Neural cell (in vitro differentiated cells): Measurements from ENCODE around the gene ANGEL1. TPM values are rescaled to one million over a fixed set of nuclear protein-coding genes. Genes with fewer than 3 reads are reported as not detected.

ENCODE experiments used
- H2AFZ ChIP-seq: fragments of 200-600, 300-800 bp; sonication (generic), shearing (Covaris generic); 2 replicates; pipeline ENCODE4 v1.6.0; 2014; ENCODE audit warnings: low read depth, mild to moderate bottlenecking, antibody characterized with exemption, low read length, moderate library complexity
- H3F3A ChIP-seq: fragments of 200-600 bp; shearing (Covaris generic); 2 replicates; pipeline ENCODE4 v1.6.1; 2016; ENCODE audit warnings: mild to moderate bottlenecking, moderate library complexity, mixed read lengths, antibody characterized with exemption, low read length; ENCODE audit not compliant: insufficient read depth, poor library complexity, severe bottlenecking
- H3K27ac ChIP-seq: fragments of 200-600, 300-800 bp; sonication (generic), shearing (Covaris generic); 2 replicates; pipeline ENCODE4 v1.5.1; 2014; ENCODE audit warnings: mild to moderate bottlenecking, low read length, moderate library complexity
- H3K27me3 ChIP-seq: fragments of 300-800, 200-600 bp; sonication (generic), shearing (Covaris generic); 2 replicates; pipeline ENCODE4 v1.6.0; 2014; ENCODE audit warnings: mild to moderate bottlenecking, low read depth, low read length, moderate library complexity; ENCODE audit not compliant: insufficient read depth
- H3K36me3 ChIP-seq: fragments of 300-800, 200-600 bp; sonication (generic), shearing (Covaris generic); 2 replicates; pipeline ENCODE4 v1.5.1; 2014; ENCODE audit warnings: mild to moderate bottlenecking, antibody characterized with exemption, low read length, moderate library complexity; ENCODE audit not compliant: insufficient read depth
- H3K4me2 ChIP-seq: fragments of 300-800, 200-600 bp; sonication (generic), shearing (Covaris generic); 2 replicates; pipeline ENCODE4 v1.6.0; 2014; ENCODE audit warnings: mild to moderate bottlenecking, low read length
- H3K4me3 ChIP-seq: fragments of 300-800, 200-600 bp; sonication (generic), shearing (Covaris generic); 2 replicates; pipeline ENCODE4 v1.5.1; 2014; ENCODE audit warnings: mild to moderate bottlenecking, low read length, moderate library complexity
- H3K79me2 ChIP-seq: fragments of 200-600 bp; shearing (Covaris generic); replicated peaks from 2 replicates; pipeline ENCODE4 v1.6.0; 2014; ENCODE audit warnings: mild to moderate bottlenecking, low read length, moderate library complexity; ENCODE audit not compliant: insufficient read depth
- H3K9ac ChIP-seq: fragments of 300-800, 200-600 bp; sonication (generic), shearing (Covaris generic); 2 replicates; pipeline ENCODE4 v1.6.1; 2016; ENCODE audit warnings: mild to moderate bottlenecking, low read length, mixed read lengths
- H3K9me2 ChIP-seq: fragments of 200-600 bp; shearing (Covaris generic); 2 replicates; pipeline ENCODE4 v1.6.1; 2016; ENCODE audit warnings: mild to moderate bottlenecking, low read length, mixed read lengths; ENCODE audit not compliant: insufficient read depth
- H3K9me3 ChIP-seq: fragments of 200-600, 300-800 bp; sonication (generic), shearing (Covaris generic); 2 replicates; pipeline ENCODE4 v1.6.1; 2016; ENCODE audit warnings: mild to moderate bottlenecking, mixed run types, low read length, moderate library complexity, mixed read lengths
- H4K20me1 ChIP-seq: fragments of 200-600 bp; shearing (Covaris generic); 2 replicates; pipeline ENCODE4 v1.6.1; 2016; ENCODE audit warnings: mild to moderate bottlenecking, mixed run types; ENCODE audit not compliant: insufficient read depth
- EP300 ChIP-seq: fragments of 450-650 bp; conservative IDR thresholded peaks from 2 replicates; pipeline ENCODE4 v1.6.1; 2014; ENCODE audit warnings: antibody characterized with exemption, mild to moderate bottlenecking, moderate library complexity; ENCODE audit not compliant: poor library complexity, severe bottlenecking
- EZH2 ChIP-seq: fragments of 200-600, 300-800 bp; shearing (Covaris generic), sonication (generic); IDR thresholded peaks from 2 replicates; pipeline ENCODE4 v1.6.1; 2014; ENCODE audit warnings: antibody characterized with exemption, low read length, borderline replicate concordance, mild to moderate bottlenecking; ENCODE audit not compliant: insufficient read depth, poor library complexity, severe bottlenecking
- MXI1 ChIP-seq: fragments of 450-650 bp; conservative IDR thresholded peaks from 2 replicates; pipeline ENCODE4 v1.6.1; 2014; ENCODE audit warnings: antibody characterized with exemption, mild to moderate bottlenecking; ENCODE audit not compliant: poor library complexity, severe bottlenecking
- POLR2AphosphoS5 ChIP-seq: IDR thresholded peaks from 2 replicates; pipeline ENCODE4 v1.6.1; 2012
- RAD21 ChIP-seq: fragments of 450-650 bp; conservative IDR thresholded peaks from 2 replicates; pipeline ENCODE4 v1.6.1; 2014; ENCODE audit warnings: antibody characterized with exemption, mild to moderate bottlenecking, moderate library complexity
- REST ChIP-seq: IDR thresholded peaks from 2 replicates; pipeline ENCODE4 v1.6.1; 2012; ENCODE audit warnings: borderline replicate concordance
- SMC3 ChIP-seq: fragments of 450-650 bp; conservative IDR thresholded peaks from 2 replicates; pipeline ENCODE4 v1.6.1; 2014; ENCODE audit warnings: antibody characterized with exemption, mild to moderate bottlenecking, moderate library complexity; ENCODE audit not compliant: poor library complexity
- TAF1 ChIP-seq: IDR thresholded peaks from 2 replicates; pipeline ENCODE4 v1.6.1; 2012; ENCODE audit warnings: low read depth
- polyA plus RNA-seq: library from polyadenylated mRNA; depleted of rRNA; stranded (reverse); fragments of >200 nt; gene quantifications from 2 replicates; pipeline ENCODE4 v1.2.3, GENCODE V29; 2014
- TF ChIP-seq, protein P1 (sequence below): fragments of 450-650 bp; IDR thresholded peaks from 2 replicates; pipeline ENCODE4 v1.5.1; 2014; ENCODE audit warnings: antibody characterized with exemption, mild to moderate bottlenecking, moderate library complexity; ENCODE audit not compliant: poor library complexity, severe bottlenecking

The ANGEL1 gene
- polyA plus RNA-seq, 1 donor from 2014 or later, result 18.4 TPM

DNA sequence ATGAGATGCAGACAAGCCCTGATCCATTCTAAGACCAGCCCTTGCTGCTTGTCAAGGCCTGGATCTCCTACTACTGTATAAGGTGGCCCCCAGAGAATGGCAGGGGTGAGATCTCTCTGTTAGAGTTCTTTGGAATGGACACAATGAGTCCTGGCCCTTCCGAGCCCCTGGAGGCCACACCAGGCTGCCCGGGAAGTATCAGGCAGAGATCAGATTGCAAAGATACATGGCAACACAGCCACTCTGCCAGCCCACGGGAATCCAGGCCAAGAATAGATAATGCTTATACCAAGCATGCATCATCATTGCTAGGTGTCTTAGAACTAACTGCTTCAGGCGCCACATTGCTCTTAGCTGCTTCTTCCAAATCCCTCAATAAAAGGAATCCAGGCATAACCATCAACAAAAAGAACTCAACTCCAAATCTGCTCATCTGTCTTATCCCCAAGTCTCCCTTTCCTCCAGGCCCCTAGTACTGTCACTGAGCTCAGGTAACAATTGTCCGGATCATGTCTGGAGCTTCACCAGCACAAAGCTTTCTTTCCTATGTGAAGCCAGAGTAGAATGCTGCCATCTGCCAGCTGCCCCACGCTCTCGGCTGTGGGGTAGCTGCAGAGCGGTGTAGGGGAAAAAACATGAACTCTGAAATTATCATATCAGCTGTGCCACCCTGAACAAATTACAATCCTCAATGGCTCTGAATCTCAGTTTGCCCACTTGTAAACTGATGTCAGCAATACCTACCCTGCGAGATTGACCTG is 56.9 kb downstream of the ANGEL1 start:
- H3K27me3 ChIP-seq, result no peaks in the 10 kb centered on the region
- H3K27ac ChIP-seq, result no peak overlapping the region
- H4K20me1 ChIP-seq, result no peaks in the 10 kb centered on the region
- no peak overlapping the region for H2AFZ ChIP-seq
- H3F3A ChIP-seq, result no peaks in the 10 kb centered on the region
- no peak overlapping the region for H3K4me2 ChIP-seq
- no peak overlapping the region for H3K9ac ChIP-seq
- no peaks in the 10 kb centered on the region for H3K79me2 ChIP-seq
- H3K4me3 ChIP-seq, result no peak overlapping the region
- H3K36me3 ChIP-seq, result no peaks in the 10 kb centered on the region
- no peaks in the 10 kb centered on the region for H3K9me3 ChIP-seq
- TF ChIP-seq TAF1, result no peak
- no peak for TF ChIP-seq POLR2AphosphoS5
- no peak for TF ChIP-seq EP300
- no peak for TF ChIP-seq EZH2
- TF ChIP-seq RAD21, result no peak
- no peak for TF ChIP-seq SMC3
- H3K9me2 ChIP-seq, result no peaks in the 10 kb centered on the region

GRCh38 chr14:76754586-76754985 is 58.1 kb downstream of the ANGEL1 start:
- no peaks in the 10 kb centered on the region for H3K79me2 ChIP-seq
- no peaks in the 10 kb centered on the region for H3K27me3 ChIP-seq
- no peak overlapping the region for H3K9ac ChIP-seq
- no peaks in the 10 kb centered on the region for H3F3A ChIP-seq
- H3K4me2 ChIP-seq, result no peak overlapping the region
- no peaks in the 10 kb centered on the region for H3K9me2 ChIP-seq
- no peaks in the 10 kb centered on the region for H4K20me1 ChIP-seq
- no peak for TF ChIP-seq REST
- H2AFZ ChIP-seq, result no peak overlapping the region
- no peaks in the 10 kb centered on the region for H3K36me3 ChIP-seq
- no peak overlapping the region for H3K4me3 ChIP-seq
- H3K9me3 ChIP-seq, result no peaks in the 10 kb centered on the region
- no peak overlapping the region for H3K27ac ChIP-seq

GRCh38 chr14:76753541-76754198 is 59.0 kb downstream of the ANGEL1 start:
- no peak for TF ChIP-seq SMC3
- TF ChIP-seq, protein P1, sequence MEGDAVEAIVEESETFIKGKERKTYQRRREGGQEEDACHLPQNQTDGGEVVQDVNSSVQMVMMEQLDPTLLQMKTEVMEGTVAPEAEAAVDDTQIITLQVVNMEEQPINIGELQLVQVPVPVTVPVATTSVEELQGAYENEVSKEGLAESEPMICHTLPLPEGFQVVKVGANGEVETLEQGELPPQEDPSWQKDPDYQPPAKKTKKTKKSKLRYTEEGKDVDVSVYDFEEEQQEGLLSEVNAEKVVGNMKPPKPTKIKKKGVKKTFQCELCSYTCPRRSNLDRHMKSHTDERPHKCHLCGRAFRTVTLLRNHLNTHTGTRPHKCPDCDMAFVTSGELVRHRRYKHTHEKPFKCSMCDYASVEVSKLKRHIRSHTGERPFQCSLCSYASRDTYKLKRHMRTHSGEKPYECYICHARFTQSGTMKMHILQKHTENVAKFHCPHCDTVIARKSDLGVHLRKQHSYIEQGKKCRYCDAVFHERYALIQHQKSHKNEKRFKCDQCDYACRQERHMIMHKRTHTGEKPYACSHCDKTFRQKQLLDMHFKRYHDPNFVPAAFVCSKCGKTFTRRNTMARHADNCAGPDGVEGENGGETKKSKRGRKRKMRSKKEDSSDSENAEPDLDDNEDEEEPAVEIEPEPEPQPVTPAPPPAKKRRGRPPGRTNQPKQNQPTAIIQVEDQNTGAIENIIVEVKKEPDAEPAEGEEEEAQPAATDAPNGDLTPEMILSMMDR, result no peak
- no peak for TF ChIP-seq REST
- no peak for TF ChIP-seq RAD21
- no peak for TF ChIP-seq POLR2AphosphoS5
- no peak for TF ChIP-seq TAF1
- TF ChIP-seq MXI1, result no peak
- no peak for TF ChIP-seq EZH2
- no peak for TF ChIP-seq EP300
- Histone ChIP-seq H3K79me2 (no peaks in the 10 kb centered on the region), H4K20me1 (no peaks in the 10 kb centered on the region), H3F3A (no peaks in the 10 kb centered on the region), H3K9ac (no peak overlapping the region), H3K27me3 (no peaks in the 10 kb centered on the region), H3K4me3 (no peak overlapping the region), H3K27ac (no peak overlapping the region), H3K36me3 (no peaks in the 10 kb centered on the region), H3K9me3 (no peaks in the 10 kb centered on the region), H2AFZ (no peak overlapping the region), H3K9me2 (no peaks in the 10 kb centered on the region), H3K4me2 (no peak overlapping the region)
